ENCODE measurements around the gene NSF.

The NSF gene

DNA sequence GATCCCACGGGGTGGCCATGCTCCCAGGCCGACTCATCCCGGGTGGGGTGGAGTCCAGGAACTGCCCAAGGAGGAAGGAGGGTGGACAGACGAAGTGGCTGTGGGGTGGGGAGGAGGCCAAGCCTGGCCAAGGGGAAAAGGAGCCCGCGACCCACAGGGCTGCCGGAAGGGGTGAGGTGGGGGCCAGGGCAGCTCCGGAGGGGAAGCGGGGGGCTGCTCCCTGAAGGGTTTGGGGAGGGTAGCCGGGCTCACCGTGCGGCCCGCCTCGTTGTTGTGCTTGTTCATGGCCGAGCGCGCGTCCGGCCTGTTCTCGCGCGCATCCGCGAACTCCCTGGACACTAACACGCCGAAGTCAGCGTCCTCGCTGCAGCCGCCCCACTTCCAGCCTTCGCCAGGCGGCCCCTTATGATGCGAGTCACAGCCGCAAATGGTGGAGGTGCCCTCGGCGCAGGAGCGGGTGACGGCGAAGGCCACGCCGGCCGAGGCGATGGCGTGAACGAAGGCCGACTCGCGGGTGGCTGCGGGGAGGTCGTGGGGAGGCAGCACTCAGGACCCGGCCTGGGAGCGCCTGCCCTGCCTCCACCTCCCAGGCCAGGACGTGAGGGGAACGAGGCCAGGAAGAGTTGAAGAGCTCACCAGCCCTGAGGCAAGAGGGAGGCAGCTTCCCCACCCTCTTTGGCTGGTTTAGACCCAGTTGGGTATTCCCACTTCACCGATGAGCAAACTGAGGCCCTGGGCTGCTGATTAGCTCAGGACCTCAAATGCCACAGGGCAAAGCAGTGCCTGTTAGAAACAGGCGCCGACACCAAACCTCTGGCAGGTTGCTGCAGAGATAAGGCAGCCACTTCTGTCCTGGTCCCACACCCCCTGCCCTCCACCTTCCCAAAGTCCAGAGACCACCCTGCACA is 179.3 kb downstream of the NSF start:
- peaks cover 4% of the 10 kb centered on the region for H3K36me3 Mint-ChIP-seq (ENCODE audit: low read depth)
- H3K27ac Mint-ChIP-seq: no peak overlapping the region
- H3K4me3 Mint-ChIP-seq: peak overlapping the region; percentile 69 to 83 (median 75)
- H3K4me1 Mint-ChIP-seq: peaks cover 9% of the 10 kb centered on the region
- H3K27me3 Mint-ChIP-seq (ENCODE audit: low read depth): peaks cover 5% of the 10 kb centered on the region
- no peaks in the 10 kb centered on the region for H3K9me3 Mint-ChIP-seq
- TF ChIP-seq, protein P1, sequence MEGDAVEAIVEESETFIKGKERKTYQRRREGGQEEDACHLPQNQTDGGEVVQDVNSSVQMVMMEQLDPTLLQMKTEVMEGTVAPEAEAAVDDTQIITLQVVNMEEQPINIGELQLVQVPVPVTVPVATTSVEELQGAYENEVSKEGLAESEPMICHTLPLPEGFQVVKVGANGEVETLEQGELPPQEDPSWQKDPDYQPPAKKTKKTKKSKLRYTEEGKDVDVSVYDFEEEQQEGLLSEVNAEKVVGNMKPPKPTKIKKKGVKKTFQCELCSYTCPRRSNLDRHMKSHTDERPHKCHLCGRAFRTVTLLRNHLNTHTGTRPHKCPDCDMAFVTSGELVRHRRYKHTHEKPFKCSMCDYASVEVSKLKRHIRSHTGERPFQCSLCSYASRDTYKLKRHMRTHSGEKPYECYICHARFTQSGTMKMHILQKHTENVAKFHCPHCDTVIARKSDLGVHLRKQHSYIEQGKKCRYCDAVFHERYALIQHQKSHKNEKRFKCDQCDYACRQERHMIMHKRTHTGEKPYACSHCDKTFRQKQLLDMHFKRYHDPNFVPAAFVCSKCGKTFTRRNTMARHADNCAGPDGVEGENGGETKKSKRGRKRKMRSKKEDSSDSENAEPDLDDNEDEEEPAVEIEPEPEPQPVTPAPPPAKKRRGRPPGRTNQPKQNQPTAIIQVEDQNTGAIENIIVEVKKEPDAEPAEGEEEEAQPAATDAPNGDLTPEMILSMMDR (IDR thresholded peaks at IDR 0.05; ENCODE audit: unreplicated experiment in 3 of 3): no peak

DNA sequence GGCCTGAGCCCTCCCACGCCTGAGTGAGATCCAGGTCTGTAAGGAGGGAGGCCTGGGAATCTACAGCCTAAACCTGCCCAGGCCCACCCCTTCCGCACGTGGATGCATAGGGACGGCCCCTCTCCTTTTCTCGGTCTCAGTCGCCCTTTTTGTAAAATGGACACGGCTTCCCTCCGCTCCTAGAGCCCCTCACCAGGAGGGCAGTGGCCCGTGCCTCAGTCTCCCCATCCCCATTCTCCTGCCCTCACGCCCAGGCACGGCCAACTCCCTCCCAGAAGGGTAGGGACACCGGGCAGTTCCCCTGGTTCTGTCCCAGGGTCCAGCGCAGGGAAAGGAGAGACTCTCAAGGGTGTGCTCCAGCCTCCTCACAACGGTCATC is 180.0 kb downstream of the NSF start:
- Mint-ChIP-seq H3K36me3 (ENCODE audit: low read depth) (peaks cover 4% of the 10 kb centered on the region), H3K4me1 (peaks cover 9% of the 10 kb centered on the region), H3K9me3 (no peaks in the 10 kb centered on the region), H3K27me3 (ENCODE audit: low read depth) (peaks cover 9% of the 10 kb centered on the region), H3K27ac (peak overlapping the region in 2 of 3 experiments; percentile 37 to 66), H3K4me3 (peak overlapping the region; percentile 75 to 83 (median 80))
- TF ChIP-seq, protein P1 (IDR thresholded peaks at IDR 0.05; ENCODE audit: unreplicated experiment in 3 of 3): no peak

DNA sequence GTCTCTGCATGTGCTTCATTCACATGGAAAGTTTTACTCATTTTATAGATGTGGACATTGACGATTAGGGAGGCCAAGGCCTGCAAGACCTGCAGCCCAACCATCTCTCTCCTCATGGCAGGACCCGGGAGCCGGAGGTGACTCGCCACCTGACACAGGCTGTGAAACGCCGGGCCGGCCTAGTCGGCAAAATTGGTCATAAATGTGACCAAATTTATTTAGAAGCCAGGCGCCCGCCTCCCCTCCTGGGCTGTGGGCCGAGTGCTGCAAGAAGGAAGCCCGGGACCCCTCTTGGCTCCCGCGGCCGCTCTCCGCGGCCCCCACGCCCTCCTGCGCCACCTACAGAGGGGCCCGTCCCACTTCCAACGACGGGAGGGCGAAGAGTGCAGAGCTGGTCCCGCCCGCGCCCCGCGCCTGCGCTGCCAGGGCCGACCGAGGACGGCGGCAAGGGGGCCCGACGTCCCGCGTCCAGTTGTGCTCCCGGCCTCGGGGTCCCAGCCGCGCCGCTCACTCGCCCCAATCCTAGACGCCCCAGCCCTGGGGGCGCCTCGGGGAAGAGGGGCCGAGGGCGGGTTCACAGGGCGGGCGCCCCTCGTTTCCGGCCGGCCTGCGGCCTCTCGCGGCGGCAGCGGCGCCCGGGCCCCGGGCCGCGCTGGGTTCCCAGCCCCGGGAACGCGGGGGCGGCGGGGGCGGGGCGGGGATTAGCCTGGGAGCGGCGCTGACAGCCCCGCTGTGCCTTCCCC is 180.5 kb downstream of the NSF start:
- peaks cover 4% of the 10 kb centered on the region for H3K36me3 Mint-ChIP-seq (ENCODE audit: low read depth)
- peak overlapping the region in 2 of 3 experiments; percentile 37 to 66 for H3K27ac Mint-ChIP-seq
- H3K27me3 Mint-ChIP-seq (ENCODE audit: low read depth): peaks cover 9% of the 10 kb centered on the region
- peaks cover 9% of the 10 kb centered on the region for H3K4me1 Mint-ChIP-seq
- peak overlapping the region; percentile 75 to 83 (median 80) for H3K4me3 Mint-ChIP-seq
- TF ChIP-seq, protein P1 (IDR thresholded peaks at IDR 0.05; ENCODE audit: unreplicated experiment in 3 of 3): no peak
- no peaks in the 10 kb centered on the region for H3K9me3 Mint-ChIP-seq

DNA sequence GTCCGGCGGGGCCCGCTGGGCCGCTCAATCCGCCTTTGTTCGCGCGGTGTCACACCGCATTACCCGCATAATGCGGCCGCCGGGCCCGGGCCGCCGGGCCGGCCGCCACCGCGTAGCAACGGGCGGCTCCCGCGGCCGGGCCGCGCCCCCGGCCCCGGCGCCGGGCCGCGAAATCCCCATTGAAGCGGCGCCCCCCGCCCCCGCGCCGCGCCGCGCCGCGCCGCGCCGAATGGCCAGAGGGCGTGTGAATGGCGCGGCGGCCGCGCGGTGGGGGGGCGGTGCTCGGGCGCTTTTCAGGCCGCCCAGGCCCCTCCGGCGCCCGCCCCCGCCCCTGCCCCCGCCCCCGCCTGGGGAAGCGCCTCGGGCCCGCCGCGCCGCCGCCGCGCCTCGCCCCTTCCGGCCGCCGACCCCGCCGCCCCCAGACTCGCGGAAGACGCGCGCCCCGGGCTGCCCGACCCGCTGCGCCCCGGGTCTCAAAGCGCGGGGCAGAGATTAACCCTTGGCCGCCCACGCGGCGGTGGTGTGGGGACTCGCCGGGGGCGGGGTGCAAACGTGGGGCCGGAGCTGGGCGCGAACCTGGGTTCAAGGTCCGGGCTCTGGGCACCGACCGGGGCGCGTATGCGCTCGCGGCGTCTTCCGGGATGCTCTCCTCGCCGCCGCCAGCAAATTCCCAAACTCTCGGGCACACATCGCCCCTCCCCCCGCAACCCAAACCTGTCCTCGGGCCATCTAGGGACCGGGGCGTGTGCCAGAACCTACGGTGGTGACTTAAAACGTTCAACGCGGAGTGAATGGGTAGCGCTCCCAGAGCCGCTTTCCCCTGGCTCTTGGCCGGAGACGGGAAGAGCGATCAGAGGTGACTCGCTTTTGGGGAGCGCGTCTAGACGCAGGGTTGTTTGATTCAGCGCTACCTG is 181.3 kb downstream of the NSF start:
- no peaks in the 10 kb centered on the region for H3K9me3 Mint-ChIP-seq
- peak overlapping the region in 2 of 3 experiments; percentile 33 to 67 for H3K27ac Mint-ChIP-seq
- H3K36me3 Mint-ChIP-seq (ENCODE audit: low read depth): peaks cover 4% of the 10 kb centered on the region
- H3K4me3 Mint-ChIP-seq: peak overlapping the region; percentile 80 to 85 (median 82)
- TF ChIP-seq, protein P1 (IDR thresholded peaks at IDR 0.05; ENCODE audit: unreplicated experiment in 3 of 3): no peak
- peaks cover 9% of the 10 kb centered on the region for H3K27me3 Mint-ChIP-seq (ENCODE audit: low read depth)
- H3K4me1 Mint-ChIP-seq: peaks cover 9% of the 10 kb centered on the region

DNA sequence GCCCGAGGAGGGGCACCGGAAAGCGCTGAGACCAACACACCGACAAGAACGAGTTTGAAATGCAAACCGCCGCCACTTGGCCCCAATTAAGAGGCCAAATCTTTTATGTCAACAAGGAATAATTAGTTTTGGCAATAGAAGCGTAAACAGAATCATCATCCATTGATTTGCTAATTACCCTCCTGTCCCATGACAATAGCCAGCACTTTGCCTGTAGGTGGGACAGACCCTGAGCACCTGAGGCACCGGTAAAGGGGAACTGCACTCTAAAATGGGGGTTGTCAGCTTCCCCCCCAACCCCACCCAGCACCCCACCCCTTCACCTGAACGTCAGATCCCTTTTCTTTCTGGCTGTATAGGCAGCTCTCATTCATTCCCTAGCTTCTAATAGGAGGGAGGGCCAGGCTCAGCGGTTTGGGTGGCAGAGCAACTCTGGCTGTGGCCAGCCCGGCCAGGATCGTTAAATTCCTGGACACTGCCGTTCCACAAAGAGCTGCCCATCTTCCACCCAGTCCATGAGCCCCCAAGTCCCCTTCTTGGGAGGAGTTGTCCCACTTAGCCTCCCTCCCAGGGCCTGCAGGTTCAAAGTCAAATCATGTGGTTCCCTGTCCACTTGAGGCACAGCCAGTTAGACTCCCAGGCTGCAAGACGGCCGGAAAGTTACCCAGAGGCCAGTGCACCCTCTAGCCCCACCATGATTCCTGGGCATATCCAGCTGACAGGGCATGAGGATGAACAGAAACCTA is 182.2 kb downstream of the NSF start:
- peaks cover 4% of the 10 kb centered on the region for H3K4me1 Mint-ChIP-seq
- peak overlapping the region in 2 of 3 experiments; percentile 33 to 89 for H3K27ac Mint-ChIP-seq
- no peaks in the 10 kb centered on the region for H3K9me3 Mint-ChIP-seq
- peak overlapping the region; percentile 80 to 85 (median 83) for H3K4me3 Mint-ChIP-seq
- H3K36me3 Mint-ChIP-seq (ENCODE audit: low read depth): no peaks in the 10 kb centered on the region
- peaks cover 9% of the 10 kb centered on the region for H3K27me3 Mint-ChIP-seq (ENCODE audit: low read depth)
- TF ChIP-seq, protein P1 (IDR thresholded peaks at IDR 0.05; ENCODE audit: unreplicated experiment in 3 of 3): no peak
